Tibial nerve (tissue), 4 donors: ENCODE measurements around the gene DHRSX. TPM values are rescaled to one million over a fixed set of nuclear protein-coding genes. Genes with fewer than 3 reads are reported as not detected.

ENCODE experiments used
- DNase-seq, 2 donors: peaks; one replicate each; pipeline ENCODE4 v3.0.0-alpha.2; 2019; ENCODE audit warnings: low spot score in 2 of 2
- H3K27ac ChIP-seq, 4 donors: fragments of 200-600 bp; sonication (generic) in 3 of 4; one replicate each; pipeline ENCODE4 v1.5.1; 2017 to 2019; ENCODE audit warnings: mild to moderate bottlenecking in 1 of 4
- H3K27me3 ChIP-seq, 2 donors: fragments of 200-600 bp; sonication (generic) in 1 of 2; one replicate each; pipeline versions ENCODE4 v1.5.1 to v1.6.0; 2017 to 2019
- H3K36me3 ChIP-seq, 3 donors: fragments of 200-600 bp; sonication (generic); one replicate each; pipeline ENCODE4 v1.5.1; 2018 to 2019
- H3K4me1 ChIP-seq, 4 donors: fragments of 200-600 bp; sonication (generic) in 3 of 4; one replicate each; pipeline ENCODE4 v1.5.1; 2017 to 2019
- H3K4me3 ChIP-seq, 4 donors: fragments of 200-600 bp; sonication (generic) in 3 of 4; one replicate each; pipeline ENCODE4 v1.5.1; 2017 to 2019; ENCODE audit warnings: mild to moderate bottlenecking in 1 of 4, moderate library complexity in 1 of 4
- H3K9me3 ChIP-seq, 4 donors: fragments of 200-600 bp; sonication (generic) in 3 of 4; one replicate each; pipeline ENCODE4 v1.5.1; 2017 to 2019
- CTCF ChIP-seq, 5 experiments: fragments of 200-600 bp in 3 of 5; fragments of 450-650 bp in 2 of 5; sonication (generic) in 3 of 5; IDR thresholded peaks; one replicate each; pipeline ENCODE4 v1.5.1; 2016 to 2019; ENCODE audit warnings: antibody characterized with exemption in 5 of 5, mild to moderate bottlenecking in 3 of 5, moderate library complexity in 2 of 5
- EP300 ChIP-seq, 2 donors: sonication (generic); formaldehyde crosslinking; IDR thresholded peaks; one replicate each; pipeline ENCODE4 v1.6.1; 2017; ENCODE audit warnings: antibody characterized with exemption in 2 of 2, mild to moderate bottlenecking in 1 of 2
- POLR2A ChIP-seq, 2 donors: fragments of 450-650 bp; IDR thresholded peaks; one replicate each; pipeline ENCODE4 v1.6.1; 2017; ENCODE audit warnings: antibody characterized with exemption in 2 of 2, mild to moderate bottlenecking in 2 of 2, moderate library complexity in 2 of 2
- WGBS, 2 donors: methylation state at CpG; one replicate each; pipeline ENCODE4 v1.1.5; 2018; 5-methylcytosine and 5-hydroxymethylcytosine counted together
- total RNA-seq, 4 donors: library from RNA; depleted of rRNA; stranded (reverse); fragments of >200 nt; gene quantifications; one replicate each; pipeline ENCODE4 v1.1.0, GENCODE V29; 2016

Gene DHRSX
- total RNA-seq, 4 donors from 2014 or later: 20.3 to 44.3 (median 31.7) TPM

- no peak for TF ChIP-seq CTCF (IDR thresholded peaks at IDR 0.05)
- TF ChIP-seq EP300 (IDR thresholded peaks at IDR 0.05): no peak
- TF ChIP-seq POLR2A (IDR thresholded peaks at IDR 0.05): no peak
- Histone ChIP-seq H3K27me3 (no peaks in the 10 kb centered on the region), H3K4me1 (no peaks in the 10 kb centered on the region), H3K36me3 (no peaks in the 10 kb centered on the region), H3K9me3 (no peaks in the 10 kb centered on the region), H3K27ac (no peak overlapping the region), H3K4me3 (no peak overlapping the region)
- 40 to 48% methylated on average over 2 of the region's 2 CpGs for WGBS, 2 donors
- no peak for DNase-seq
Observed at GRCh38 chrX:2330487-2330886, 170.3 kb downstream of the DHRSX start.

DNA sequence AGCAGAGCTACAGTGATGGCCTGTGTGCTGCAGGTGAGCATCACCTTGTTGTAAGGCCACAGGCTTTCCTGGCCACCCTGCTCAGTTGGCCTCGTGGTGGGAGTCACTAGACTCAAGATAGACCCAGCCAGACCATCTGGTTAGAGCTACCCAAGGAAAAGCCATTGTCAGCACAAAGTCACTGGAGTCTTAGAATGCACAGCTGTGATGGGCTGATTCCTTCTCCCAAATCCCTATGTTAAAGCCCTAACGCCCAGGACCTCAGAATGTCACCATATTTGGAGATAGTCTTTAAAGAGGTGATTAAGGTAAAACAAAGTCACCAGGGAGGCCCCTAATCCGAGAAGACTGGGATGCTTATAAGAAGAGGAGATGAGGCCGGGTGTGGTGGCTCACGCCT is 173.4 kb downstream of the DHRSX start:
- Histone ChIP-seq H3K4me3 (no peak overlapping the region), H3K27ac (no peak overlapping the region), H3K27me3 (no peaks in the 10 kb centered on the region), H3K4me1 (no peaks in the 10 kb centered on the region), H3K36me3 (peaks cover 0 to 7% (median 0%) of the 10 kb centered on the region in 3 donors), H3K9me3 (no peaks in the 10 kb centered on the region)
- 94 to 95% methylated on average over 5 of the region's 5 CpGs for WGBS, 2 donors
- no peak for DNase-seq
- TF ChIP-seq EP300 (IDR thresholded peaks at IDR 0.05) (no peak), CTCF (IDR thresholded peaks at IDR 0.05) (no peak), POLR2A (IDR thresholded peaks at IDR 0.05) (no peak)

DNA sequence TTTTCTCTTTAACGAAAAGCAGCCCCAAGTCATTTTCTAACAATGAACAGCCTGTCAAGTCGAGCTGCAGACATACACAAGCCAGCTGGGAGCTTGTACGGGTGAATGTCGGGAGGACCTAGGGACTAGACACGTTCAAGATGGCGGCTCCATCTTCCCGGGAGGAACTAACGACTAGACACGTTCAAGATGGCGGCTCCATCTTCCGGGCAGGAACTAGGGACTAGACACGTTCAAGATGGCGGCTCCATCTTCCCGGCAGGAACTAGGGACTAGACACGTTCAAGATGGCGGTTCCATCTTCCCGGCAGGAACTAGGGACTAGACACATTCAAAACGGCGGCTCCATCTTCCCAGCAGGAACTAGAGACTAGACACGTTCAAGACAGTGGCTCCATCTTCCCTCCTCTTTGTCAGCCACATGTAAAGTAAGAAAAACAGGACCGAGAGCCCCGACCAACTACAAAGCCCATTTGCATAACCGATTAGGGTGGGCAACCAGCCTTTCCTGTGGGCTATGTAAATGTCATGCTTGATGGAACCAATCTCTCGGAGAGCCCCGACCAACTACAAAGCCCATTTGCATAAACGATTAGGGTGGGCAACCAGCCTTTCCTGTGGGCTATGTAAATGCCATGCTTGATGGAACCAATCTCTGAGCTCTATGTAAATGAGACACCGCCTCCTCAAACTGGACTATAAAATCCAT is 175.5 kb downstream of the DHRSX start:
- Histone ChIP-seq H3K36me3 (peaks cover 0 to 7% (median 0%) of the 10 kb centered on the region in 3 donors), H3K4me1 (peaks cover 0 to 4% (median 0%) of the 10 kb centered on the region in 4 donors), H3K27ac (peak overlapping the region in 1 of 4 donors; percentile 81), H3K4me3 (peak overlapping the region; percentile 7 to 52 (median 38)), H3K27me3 (no peaks in the 10 kb centered on the region), H3K9me3 (no peaks in the 10 kb centered on the region)
- DNase-seq: peak in 1 of 2 donors; percentile 38
- WGBS, 2 donors: 15 to 63% methylated on average over 27 of the region's 27 CpGs
- TF ChIP-seq POLR2A (IDR thresholded peaks at IDR 0.05) (no peak), CTCF (IDR thresholded peaks at IDR 0.05) (no peak), EP300 (IDR thresholded peaks at IDR 0.05) (no peak)

GRCh38 chrX:2324151-2324550 is 176.6 kb downstream of the DHRSX start:
- no peak overlapping the region for H3K4me3 ChIP-seq
- H3K36me3 ChIP-seq: peaks cover 0 to 7% (median 0%) of the 10 kb centered on the region in 3 donors
- H3K27ac ChIP-seq: no peak overlapping the region
- TF ChIP-seq POLR2A (IDR thresholded peaks at IDR 0.05) (no peak), CTCF (IDR thresholded peaks at IDR 0.05) (no peak)
- no peak for DNase-seq
- 69 to 70% methylated on average over 8 of the region's 8 CpGs for WGBS, 2 donors
- peaks cover 0 to 4% (median 0%) of the 10 kb centered on the region in 4 donors for H3K4me1 ChIP-seq
- no peaks in the 10 kb centered on the region for H3K9me3 ChIP-seq
- no peaks in the 10 kb centered on the region for H3K27me3 ChIP-seq

DNA sequence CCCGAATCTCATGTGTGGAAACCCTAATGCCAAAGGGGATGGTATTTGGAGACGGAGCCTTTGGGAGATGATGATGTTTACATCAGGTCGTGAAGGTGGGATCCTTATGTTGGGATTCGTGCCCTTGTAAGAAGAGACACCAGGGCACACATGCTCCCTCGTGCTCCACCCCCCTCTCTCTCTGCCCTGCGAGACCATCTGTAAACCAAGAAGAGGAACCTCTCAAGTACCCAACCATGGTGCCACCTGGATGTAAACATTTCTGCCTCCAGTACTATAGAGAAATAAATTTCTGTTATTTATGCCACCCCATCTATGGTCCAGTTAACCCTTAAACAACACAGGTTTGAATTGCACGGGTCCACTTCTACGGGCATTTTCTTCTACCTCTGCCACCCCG is 179.4 kb downstream of the DHRSX start:
- peaks cover 0 to 4% (median 0%) of the 10 kb centered on the region in 4 donors for H3K4me1 ChIP-seq
- H3K36me3 ChIP-seq: peaks cover 0 to 7% (median 0%) of the 10 kb centered on the region in 3 donors
- no peak for DNase-seq
- WGBS, 2 donors: 74 to 76% methylated on average over 9 of the region's 9 CpGs
- no peaks in the 10 kb centered on the region for H3K9me3 ChIP-seq
- H3K27me3 ChIP-seq: no peaks in the 10 kb centered on the region
- TF ChIP-seq POLR2A (IDR thresholded peaks at IDR 0.05) (no peak), CTCF (IDR thresholded peaks at IDR 0.05) (no peak), EP300 (IDR thresholded peaks at IDR 0.05) (no peak)
- no peak overlapping the region for H3K27ac ChIP-seq
- no peak overlapping the region for H3K4me3 ChIP-seq
